Dendritic cell treated with granulocyte-macrophage colony-stimulating factor and Interleukin-4, amounts not matched to agents 40 ng/mL and 50 ng/mL, for 4 days (primary cell): ENCODE measurements around the gene INPP5D.
"Not testable (repeated sequence)": the region's sequence is repeated elsewhere in the genome, so short reads cannot be mapped to it uniquely, and the experiment has no call there.

Source experiments
- H3K27ac Mint-ChIP-seq: one replicate; pipeline ENCODE4 v1.8.0; 2022; ENCODE audit warnings: mild to moderate bottlenecking, mixed read lengths
- H3K27me3 Mint-ChIP-seq: one replicate; pipeline ENCODE4 v1.8.0; 2022; ENCODE audit warnings: mild to moderate bottlenecking, mixed read lengths
- H3K36me3 Mint-ChIP-seq: one replicate; pipeline ENCODE4 v1.8.0; 2022; ENCODE audit warnings: low read depth, mixed read lengths
- H3K4me1 Mint-ChIP-seq: one replicate; pipeline ENCODE4 v1.8.0; 2022; ENCODE audit warnings: low read depth, mixed read lengths
- H3K4me3 Mint-ChIP-seq: one replicate; pipeline ENCODE4 v1.8.0; 2022; ENCODE audit warnings: mild to moderate bottlenecking, moderate library complexity, mixed read lengths
- H3K9me3 Mint-ChIP-seq: one replicate; pipeline ENCODE4 v1.8.0; 2022; ENCODE audit warnings: mixed read lengths
- intact Hi-C: fragments of 100-400 bp; cut with micrococcal nuclease; formaldehyde crosslinking; loops from one replicate; pipeline ENCODE4 v1.15.0; 2022

The INPP5D gene

DNA sequence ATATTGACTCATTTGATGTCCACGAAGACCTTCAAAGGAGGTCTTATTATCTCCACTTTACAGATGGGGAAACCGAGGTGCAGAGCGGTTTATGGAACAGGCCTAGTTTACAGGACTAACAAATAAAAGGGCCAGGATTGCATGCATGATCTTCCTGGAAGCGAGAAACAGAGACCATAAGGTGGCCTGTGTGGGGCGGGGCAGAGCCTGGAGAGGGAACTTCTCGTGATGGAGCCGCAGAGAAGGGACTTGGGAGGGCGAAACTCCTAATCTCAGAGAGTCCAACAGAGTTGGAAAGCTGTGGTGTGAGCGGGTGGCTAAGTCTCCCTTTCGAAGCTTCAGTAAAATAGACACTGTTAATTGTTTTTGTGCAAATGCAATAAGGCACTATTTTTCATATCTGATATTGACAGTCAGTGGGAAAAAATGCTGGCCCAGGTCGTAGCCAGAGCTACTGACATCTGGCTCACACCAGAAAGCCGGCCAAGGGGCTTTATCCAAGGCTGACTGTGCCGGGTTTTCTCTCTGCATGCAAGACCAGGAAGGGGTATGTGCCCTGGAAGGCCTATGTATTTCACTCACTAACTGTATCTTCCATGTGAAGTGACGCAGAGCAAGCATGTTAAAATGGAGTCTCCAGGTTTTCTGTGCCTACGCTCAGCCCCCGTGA, 4.5 kb downstream of the INPP5D start:
- H3K27me3 Mint-ChIP-seq: no peaks in the 10 kb centered on the region
- H3K4me1 Mint-ChIP-seq: peaks cover 67% of the 10 kb centered on the region
- H3K36me3 Mint-ChIP-seq: peaks cover 77% of the 10 kb centered on the region
- intact Hi-C loops: loop anchor here (5.0 kb wide), 1 partner anchor 188 kb away; the partner anchor contains the start of gene ATG16L1
- H3K4me3 Mint-ChIP-seq: peak overlapping the region; percentile 43
- H3K27ac Mint-ChIP-seq: no peak overlapping the region
- no peaks in the 10 kb centered on the region for H3K9me3 Mint-ChIP-seq

DNA sequence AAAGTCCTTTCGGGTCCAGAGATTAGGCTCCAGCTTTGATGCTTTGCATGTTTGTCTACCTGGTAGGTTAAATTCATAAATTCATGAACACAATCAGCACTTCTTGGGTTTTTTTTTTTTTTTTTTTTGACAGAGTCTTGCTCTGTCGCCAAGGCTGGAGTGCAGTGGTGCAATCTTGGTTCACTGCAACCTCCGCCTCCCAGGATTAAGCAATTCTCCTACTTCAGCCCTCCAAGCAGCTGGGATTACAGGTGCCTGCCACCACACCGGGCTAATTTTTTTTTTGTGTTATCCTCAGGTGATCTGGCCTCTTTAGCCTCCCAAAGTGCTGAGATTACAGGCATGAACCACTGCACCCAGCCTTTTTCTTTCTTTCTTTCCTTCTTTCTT, 5.1 kb downstream of the INPP5D start:
- H3K36me3 Mint-ChIP-seq: peaks cover 81% of the 10 kb centered on the region
- peaks cover 67% of the 10 kb centered on the region for H3K4me1 Mint-ChIP-seq
- H3K4me3 Mint-ChIP-seq, H3K9me3 Mint-ChIP-seq, H3K27me3 Mint-ChIP-seq, intact Hi-C loops: not testable (repeated sequence)
- peak overlapping the region; percentile 34 for H3K27ac Mint-ChIP-seq

DNA sequence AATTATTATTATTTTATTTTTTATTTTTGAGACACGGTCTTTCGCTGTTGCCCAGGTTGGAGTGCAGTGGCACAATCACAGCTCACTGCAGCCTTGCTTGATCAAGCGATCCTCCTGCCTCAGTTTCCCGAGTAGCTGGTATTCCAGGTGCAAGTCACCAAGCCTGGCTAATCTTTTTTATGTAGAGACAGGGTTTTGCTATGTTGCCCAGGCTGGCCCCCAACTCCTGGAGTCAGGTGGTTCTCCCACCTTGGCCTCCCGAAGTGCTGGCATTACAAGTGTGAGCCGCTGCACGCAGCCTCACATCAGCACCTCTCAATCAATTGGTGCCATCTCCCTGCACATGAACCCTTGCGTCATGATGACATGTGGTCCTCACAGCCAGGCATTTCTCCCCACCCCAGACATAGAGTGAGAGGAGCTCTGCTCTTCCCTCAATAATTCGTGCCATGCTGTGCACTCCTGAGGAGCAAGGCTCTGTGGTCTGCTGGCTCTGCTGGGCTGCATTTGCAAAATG, 5.9 kb downstream of the INPP5D start:
- Mint-ChIP-seq H3K9me3 (no peaks in the 10 kb centered on the region), H3K4me3 (no peak overlapping the region), H3K27ac (peak overlapping the region; percentile 34), H3K36me3 (peaks cover 81% of the 10 kb centered on the region), H3K27me3 (no peaks in the 10 kb centered on the region), H3K4me1 (peaks cover 76% of the 10 kb centered on the region)
- intact Hi-C loops: no loop called here

DNA sequence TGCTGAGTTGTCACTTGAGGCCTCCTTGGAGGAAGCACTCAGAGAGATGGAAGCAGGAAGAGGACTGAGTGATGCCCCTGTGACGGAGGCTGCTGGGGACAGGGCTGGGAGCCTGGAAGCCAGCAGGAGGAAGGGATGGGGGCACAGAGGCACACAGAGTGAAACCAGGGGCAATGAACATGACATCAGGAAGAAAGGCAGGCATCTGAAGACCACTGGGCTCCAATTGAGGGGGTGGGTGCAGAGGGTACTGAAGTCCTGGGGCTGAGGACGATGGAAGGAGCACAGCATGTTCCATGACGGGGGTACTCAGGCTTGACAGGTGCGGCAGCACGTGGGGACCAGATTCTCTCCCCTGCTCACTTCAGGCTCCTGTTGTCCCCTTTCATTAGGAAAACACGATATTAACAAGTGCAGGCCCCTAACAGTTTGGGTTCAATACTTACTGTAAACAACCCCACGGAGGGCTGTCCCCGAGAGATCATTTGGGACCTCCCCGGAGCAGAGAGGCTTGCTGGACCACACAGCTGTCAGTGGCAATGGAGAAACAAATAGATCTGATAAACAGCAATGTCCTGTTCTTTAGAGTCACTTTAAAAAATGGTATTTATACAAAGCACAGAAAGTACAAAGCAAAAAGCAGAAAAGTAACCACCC, 8.7 kb downstream of the INPP5D start:
- Mint-ChIP-seq H3K36me3 (peaks cover 67% of the 10 kb centered on the region), H3K27ac (peak overlapping the region; percentile 37), H3K4me1 (peaks cover 53% of the 10 kb centered on the region), H3K9me3 (peaks cover 9% of the 10 kb centered on the region), H3K4me3 (no peak overlapping the region), H3K27me3 (no peaks in the 10 kb centered on the region)
- intact Hi-C loops: no loop called here

DNA sequence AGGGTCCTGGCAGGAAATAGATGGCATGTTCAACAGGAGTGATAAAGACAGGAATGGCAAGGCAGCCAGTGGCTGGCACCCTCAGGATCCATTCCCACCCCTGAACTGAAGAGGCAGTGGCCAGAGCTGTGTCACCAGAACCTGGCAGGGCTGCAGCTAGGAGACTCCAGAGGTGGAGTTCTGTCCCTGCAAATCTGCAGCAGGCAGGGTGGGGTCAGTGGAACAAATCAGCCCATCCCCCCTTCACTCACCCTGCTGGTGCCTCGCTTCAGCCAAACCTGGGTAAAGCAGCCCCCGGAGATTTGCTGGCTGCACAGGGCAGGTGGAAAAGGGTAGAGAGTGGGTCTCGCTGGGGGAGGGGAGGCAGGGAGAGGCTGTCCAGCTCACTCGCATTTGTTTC, 12.7 kb downstream of the INPP5D start:
- H3K4me1 Mint-ChIP-seq: peaks cover 26% of the 10 kb centered on the region
- no peak overlapping the region for H3K27ac Mint-ChIP-seq
- H3K4me3 Mint-ChIP-seq: no peak overlapping the region
- peaks cover 33% of the 10 kb centered on the region for H3K36me3 Mint-ChIP-seq
- intact Hi-C loops: no loop called here
- peaks cover 9% of the 10 kb centered on the region for H3K9me3 Mint-ChIP-seq
- H3K27me3 Mint-ChIP-seq: no peaks in the 10 kb centered on the region

DNA sequence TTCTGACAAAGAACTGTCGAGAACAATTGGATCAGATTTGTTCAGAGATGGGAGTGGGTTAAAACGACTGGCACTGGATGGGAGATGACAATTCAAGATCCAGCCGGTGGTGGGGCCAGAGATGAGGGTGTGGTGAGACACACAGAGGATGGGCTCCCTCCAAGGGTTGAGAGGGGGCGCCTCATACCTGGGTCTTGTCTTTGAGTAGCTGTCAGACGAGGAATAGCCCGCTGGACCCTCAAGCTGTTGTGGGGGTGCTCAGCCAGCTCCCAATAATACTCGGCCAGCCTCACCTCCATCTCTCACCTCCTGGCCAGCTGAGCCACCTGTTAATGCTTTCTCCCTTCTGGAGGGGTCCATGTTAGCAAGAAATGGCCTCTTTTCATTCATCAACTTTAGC, 14.0 kb downstream of the INPP5D start:
- no peaks in the 10 kb centered on the region for H3K27me3 Mint-ChIP-seq
- H3K36me3 Mint-ChIP-seq: peaks cover 38% of the 10 kb centered on the region
- peaks cover 9% of the 10 kb centered on the region for H3K9me3 Mint-ChIP-seq

DNA sequence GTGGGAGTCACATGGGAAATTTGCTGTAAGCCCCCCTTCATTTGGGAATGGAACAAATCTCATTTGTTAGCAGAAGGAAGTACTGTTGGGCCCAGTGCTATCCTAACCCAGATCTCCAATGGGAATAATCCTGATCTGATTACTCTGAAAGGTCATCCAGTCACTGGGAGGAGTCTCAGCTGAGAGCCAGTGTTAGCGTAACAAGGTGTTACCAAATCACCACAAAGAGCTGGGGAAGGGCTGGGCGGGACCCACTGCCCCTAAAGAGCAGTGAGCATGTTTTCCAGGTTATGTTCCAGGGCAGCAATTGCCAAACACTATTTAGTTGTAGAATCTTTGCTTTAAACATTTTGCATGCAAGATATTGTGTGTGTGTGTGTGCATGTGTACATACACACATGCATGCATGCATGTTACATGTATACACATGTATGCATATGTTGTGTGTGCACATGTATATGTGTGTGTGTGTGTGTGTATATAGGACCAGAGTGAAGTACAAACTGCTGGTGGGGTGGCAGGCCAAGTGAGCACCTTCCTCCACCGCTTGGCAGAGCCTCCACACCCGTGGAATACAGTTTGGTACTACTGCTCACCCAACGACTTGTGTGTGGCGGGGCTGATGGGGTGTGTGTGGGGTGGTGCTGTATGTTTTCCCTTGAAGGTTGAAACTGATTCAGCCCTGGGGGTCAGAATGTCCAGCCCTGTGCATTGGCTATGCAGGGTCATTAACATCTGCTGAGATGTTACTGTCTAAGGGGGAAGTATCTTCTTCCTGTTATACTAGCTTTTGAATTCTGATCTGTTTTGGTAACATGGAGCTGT, 15.2 kb downstream of the INPP5D start:
- intact Hi-C loops: loop anchor here (2.0 kb wide), 1 partner anchor 13 kb away; no protein-coding TSS in a partner anchor
- Mint-ChIP-seq H3K9me3 (peaks cover 9% of the 10 kb centered on the region), H3K36me3 (peaks cover 46% of the 10 kb centered on the region), H3K27me3 (no peaks in the 10 kb centered on the region), H3K27ac (no peak overlapping the region), H3K4me1 (peaks cover 35% of the 10 kb centered on the region), H3K4me3 (no peak overlapping the region)

More for the DNA sequence above, 14.0 kb downstream of the INPP5D start:
- intact Hi-C loops: loop anchor here (2.0 kb wide), 1 partner anchor 15 kb away; no protein-coding TSS in a partner anchor
- Mint-ChIP-seq H3K27ac (no peak overlapping the region), H3K4me3 (no peak overlapping the region), H3K4me1 (peaks cover 30% of the 10 kb centered on the region)

DNA sequence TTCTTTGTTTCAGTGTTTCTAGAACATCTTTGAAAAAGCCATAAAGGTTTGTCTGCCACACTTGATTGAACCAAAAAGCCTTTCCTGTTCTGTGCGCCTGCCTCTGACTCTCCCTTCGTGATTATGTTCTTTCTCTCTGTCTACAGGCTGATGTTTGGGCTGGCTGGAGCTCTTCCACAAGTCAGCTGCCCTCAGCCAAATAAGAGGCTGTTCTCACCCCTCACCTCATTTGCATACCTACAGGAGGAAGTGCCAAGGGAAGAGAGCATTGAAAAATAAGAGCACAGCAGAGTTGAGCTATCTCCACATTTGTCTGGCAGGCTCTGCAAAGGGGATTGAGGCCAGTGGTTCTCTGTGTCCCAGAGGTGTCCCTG, 15.8 kb downstream of the INPP5D start:
- no peak overlapping the region for H3K27ac Mint-ChIP-seq
- peaks cover 46% of the 10 kb centered on the region for H3K36me3 Mint-ChIP-seq
- H3K27me3 Mint-ChIP-seq: no peaks in the 10 kb centered on the region
- peaks cover 9% of the 10 kb centered on the region for H3K9me3 Mint-ChIP-seq
- intact Hi-C loops: loop anchor here (2.0 kb wide), 1 partner anchor 13 kb away; no protein-coding TSS in a partner anchor
- H3K4me1 Mint-ChIP-seq: peaks cover 35% of the 10 kb centered on the region
- H3K4me3 Mint-ChIP-seq: no peak overlapping the region

DNA sequence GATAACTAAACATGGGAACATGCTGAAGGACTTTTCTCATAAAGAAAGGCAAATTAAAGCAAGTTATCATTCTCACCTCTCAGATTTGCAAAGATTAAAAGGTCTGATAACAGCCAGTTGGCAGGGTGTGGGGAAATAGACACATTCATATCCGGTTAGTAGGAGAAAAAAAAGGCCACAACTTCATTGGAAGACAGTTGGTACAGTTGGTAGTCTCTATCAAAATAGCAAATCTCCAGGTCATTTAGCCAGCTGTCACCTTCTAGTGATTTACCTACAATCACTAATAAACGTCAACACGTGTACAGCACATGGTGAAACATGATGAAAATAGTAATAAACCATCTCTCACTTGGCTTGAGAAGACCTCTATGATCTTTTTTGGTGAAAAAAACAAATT, 16.6 kb downstream of the INPP5D start:
- no peak overlapping the region for H3K4me3 Mint-ChIP-seq
- intact Hi-C loops: no loop called here
- H3K36me3 Mint-ChIP-seq: peaks cover 46% of the 10 kb centered on the region
- H3K4me1 Mint-ChIP-seq: peaks cover 42% of the 10 kb centered on the region
- peaks cover 4% of the 10 kb centered on the region for H3K9me3 Mint-ChIP-seq
- H3K27ac Mint-ChIP-seq: no peak overlapping the region
- H3K27me3 Mint-ChIP-seq: no peaks in the 10 kb centered on the region

DNA sequence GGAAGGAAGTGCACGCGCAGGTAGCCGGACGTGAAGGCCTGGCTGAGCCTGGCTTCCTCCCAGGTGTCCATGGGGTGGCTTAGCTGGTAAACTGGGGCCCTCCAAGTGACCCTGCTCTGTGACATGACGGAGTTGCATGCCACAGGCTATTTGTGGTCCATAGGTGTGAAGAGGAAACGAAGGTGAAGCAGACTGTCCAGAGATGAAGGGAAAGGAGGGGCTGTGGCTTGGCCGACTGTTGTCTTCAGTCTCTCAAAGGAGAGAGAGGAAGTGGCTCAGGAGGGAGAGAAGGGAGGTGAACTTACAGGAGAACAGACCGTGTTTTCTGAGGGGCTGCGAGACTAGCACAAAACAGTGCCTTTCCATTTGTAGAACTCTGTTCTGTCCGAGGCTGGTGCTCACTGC, 19.3 kb downstream of the INPP5D start:
- H3K27me3 Mint-ChIP-seq: no peaks in the 10 kb centered on the region
- H3K36me3 Mint-ChIP-seq: peaks cover 68% of the 10 kb centered on the region
- intact Hi-C loops: no loop called here
- H3K4me1 Mint-ChIP-seq: peaks cover 69% of the 10 kb centered on the region
- H3K27ac Mint-ChIP-seq: peak overlapping the region; percentile 86
- H3K4me3 Mint-ChIP-seq: no peak overlapping the region
- H3K9me3 Mint-ChIP-seq: no peaks in the 10 kb centered on the region

DNA sequence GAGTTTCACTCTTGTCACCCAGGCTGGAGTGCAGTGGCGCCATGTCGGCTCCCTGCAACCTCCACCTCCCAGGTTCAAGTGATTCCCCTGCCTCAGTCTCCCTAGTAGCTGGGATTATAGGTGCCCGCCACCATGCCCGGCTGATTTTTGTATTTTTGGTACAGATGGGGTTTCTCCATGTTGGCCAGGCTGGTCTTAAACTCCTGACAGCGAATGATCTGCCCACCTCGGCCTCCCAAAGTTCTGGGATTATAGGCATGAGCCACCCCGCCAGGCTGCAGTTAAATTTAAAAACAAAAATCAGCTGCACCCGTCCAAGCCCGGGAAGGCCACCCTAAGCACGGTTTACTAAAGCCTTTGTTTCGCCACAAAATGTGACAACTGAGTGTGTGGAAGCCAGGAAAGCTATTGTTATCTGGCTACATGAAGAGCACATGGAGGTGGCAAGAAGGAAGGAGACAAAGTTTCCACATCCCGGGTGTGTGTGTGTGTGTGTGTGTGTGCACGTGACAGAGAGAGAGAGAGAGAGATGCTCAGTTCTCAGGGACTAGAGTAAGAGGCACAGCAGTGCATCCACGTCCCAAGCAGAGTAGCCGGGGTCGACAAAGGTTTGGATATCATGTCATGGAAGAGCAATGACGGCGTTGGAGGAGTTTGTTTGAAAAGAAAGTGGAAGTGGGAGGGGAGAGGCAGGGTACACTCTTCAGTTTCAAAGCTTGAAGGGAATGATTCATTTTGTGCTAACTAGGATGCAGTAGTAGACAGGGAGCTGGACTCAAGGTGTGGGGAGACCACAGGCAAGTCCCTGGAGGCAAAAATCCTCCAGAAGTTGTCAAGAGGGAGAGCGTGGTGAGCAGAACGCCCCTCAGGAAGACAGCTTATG, 20.1 kb downstream of the INPP5D start:
- Mint-ChIP-seq H3K9me3 (no peaks in the 10 kb centered on the region), H3K4me3 (peak overlapping the region; percentile 39), H3K27me3 (no peaks in the 10 kb centered on the region), H3K36me3 (peaks cover 75% of the 10 kb centered on the region), H3K27ac (peak overlapping the region; percentile 86), H3K4me1 (peaks cover 76% of the 10 kb centered on the region)
- intact Hi-C loops: no loop called here

DNA sequence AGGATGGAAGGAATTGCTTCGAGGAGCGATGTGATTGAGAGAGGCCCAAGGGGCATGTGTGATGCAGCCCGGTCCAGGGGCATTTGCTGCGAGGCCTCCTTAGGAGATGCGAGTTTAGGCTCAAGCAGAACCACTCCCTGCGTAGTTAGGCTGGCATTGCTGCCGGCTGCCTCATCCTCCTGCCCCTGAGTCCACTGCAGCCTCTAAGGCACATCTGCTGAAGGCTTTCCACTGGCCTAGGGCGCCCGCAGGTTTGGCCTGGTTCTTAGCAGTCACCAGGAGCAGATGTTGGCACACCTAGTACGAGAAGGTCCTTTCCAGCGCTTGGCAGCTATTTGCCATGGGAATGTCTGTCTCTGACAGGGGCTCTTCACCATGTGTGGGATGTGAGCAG, 20.7 kb downstream of the INPP5D start:
- intact Hi-C loops: no loop called here
- peaks cover 81% of the 10 kb centered on the region for H3K36me3 Mint-ChIP-seq
- H3K4me1 Mint-ChIP-seq: peaks cover 83% of the 10 kb centered on the region
- no peaks in the 10 kb centered on the region for H3K27me3 Mint-ChIP-seq
- no peaks in the 10 kb centered on the region for H3K9me3 Mint-ChIP-seq
- H3K27ac Mint-ChIP-seq: peak overlapping the region; percentile 86
- peak overlapping the region; percentile 39 for H3K4me3 Mint-ChIP-seq

DNA sequence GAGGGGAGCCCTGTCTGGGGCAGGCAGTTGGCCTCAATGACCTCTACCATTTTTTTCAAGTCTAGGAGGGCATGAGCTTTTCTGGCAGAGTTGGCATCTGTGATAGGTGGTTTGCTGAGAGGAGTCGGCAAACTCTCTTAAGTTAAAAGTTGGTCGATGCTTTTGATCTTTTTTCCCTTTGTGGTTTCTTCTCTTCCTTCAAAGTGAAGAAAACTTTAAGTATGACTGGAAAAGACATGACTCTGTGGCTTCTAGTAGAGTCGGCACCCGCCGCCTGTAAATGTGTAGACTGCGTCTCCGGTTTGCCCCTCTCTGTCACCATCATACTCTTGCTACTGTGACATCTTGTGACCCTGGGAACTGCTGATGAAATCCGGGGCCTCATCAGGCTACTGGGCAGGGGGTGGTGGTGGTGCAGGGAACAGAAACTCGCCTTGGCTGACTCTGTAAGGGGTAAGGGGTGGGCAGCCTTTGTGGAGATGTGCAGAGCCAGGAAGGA, 21.1 kb downstream of the INPP5D start:
- Mint-ChIP-seq H3K36me3 (peaks cover 85% of the 10 kb centered on the region), H3K27me3 (no peaks in the 10 kb centered on the region), H3K9me3 (no peaks in the 10 kb centered on the region), H3K4me1 (peaks cover 87% of the 10 kb centered on the region), H3K27ac (peak overlapping the region; percentile 86), H3K4me3 (peak overlapping the region; percentile 35)
- intact Hi-C loops: no loop called here
